Activated CD8-positive, alpha-beta T cell treated with anti-CD3 and anti-CD28 coated beads for 36 hours (primary cell): ENCODE results near the gene BCAS1. TPM values are rescaled to one million over a fixed set of nuclear protein-coding genes. Genes with fewer than 3 reads are reported as not detected.

Experiments
- ATAC-seq: fragments of 200-7000 bp; cut with Tn5 transposase; one replicate; pipeline ENCODE4 v1.10.0; 2021; ENCODE audit warnings: mild to moderate bottlenecking, moderate library complexity
- CTCF ChIA-PET: fragments of 350-600 bp; sonication (Branson Sonifier 250); formaldehyde crosslinking; loops from one replicate; lab custom pipeline; 2021; ENCODE audit warnings: antibody characterized with exemption; lab: Charles Lee
- POLR2A ChIA-PET: fragments of 350-600 bp; sonication (Branson Sonifier 250); formaldehyde crosslinking; loops from one replicate; lab custom pipeline; 2021; ENCODE audit warnings: antibody characterized with exemption; lab: Charles Lee
- DNase-seq: peaks from one replicate; pipeline ENCODE4 v3.0.0-alpha.2; 2020
- H3K27ac Mint-ChIP-seq: one replicate; pipeline ENCODE4 v1.8.0; 2021; ENCODE audit warnings: mild to moderate bottlenecking, mixed read lengths
- H3K27me3 Mint-ChIP-seq: one replicate; pipeline ENCODE4 v1.8.0; 2021; ENCODE audit warnings: mixed read lengths
- H3K36me3 Mint-ChIP-seq: one replicate; pipeline ENCODE4 v1.8.0; 2021; ENCODE audit warnings: low read depth, mixed read lengths
- H3K4me1 Mint-ChIP-seq: one replicate; pipeline ENCODE4 v1.8.0; 2021; ENCODE audit warnings: low read depth, mixed read lengths
- H3K4me3 Mint-ChIP-seq: one replicate; pipeline ENCODE4 v1.8.0; 2021; ENCODE audit warnings: mild to moderate bottlenecking, moderate library complexity, mixed read lengths
- H3K9me3 Mint-ChIP-seq: one replicate; pipeline ENCODE4 v1.8.0; 2021; ENCODE audit warnings: mixed read lengths
- intact Hi-C: fragments of 100-400 bp; cut with micrococcal nuclease; formaldehyde crosslinking; loops from one replicate; pipeline ENCODE4 v1.10.0; 2022
- total RNA-seq, 2 experiments: library from RNA; stranded (reverse); gene quantifications; one replicate each; pipeline ENCODE4 v1.2.3, GENCODE V29; 2021
- TF ChIP-seq, protein P1 (sequence below): fragments of 200-600 bp; IDR thresholded peaks from one replicate; pipeline ENCODE4 v1.8.0; 2022; ENCODE audit warnings: antibody characterized with exemption, mild to moderate bottlenecking

BCAS1 gene
- total RNA-seq, 2 experiments from 2014 or later = 0.09 TPM; not detected in 1

- ATAC-seq (no peak), DNase-seq (no peak)
- ChIA-PET CTCF (interaction anchor here (2.6 to 4.2 kb wide), 2 partner anchors 12 to 13 kb away, joined by 12 to 16 read pairs; no protein-coding TSS in a partner anchor), POLR2A (no interaction called here)
- Mint-ChIP-seq H3K9me3 (no peaks in the 10 kb centered on the region), H3K36me3 (no peaks in the 10 kb centered on the region), H3K27ac (no peak overlapping the region), H3K4me1 (peaks cover 34% of the 10 kb centered on the region), H3K27me3 (no peaks in the 10 kb centered on the region), H3K4me3 (no peak overlapping the region)
- intact Hi-C loops = no loop called here
- TF ChIP-seq, protein P1, sequence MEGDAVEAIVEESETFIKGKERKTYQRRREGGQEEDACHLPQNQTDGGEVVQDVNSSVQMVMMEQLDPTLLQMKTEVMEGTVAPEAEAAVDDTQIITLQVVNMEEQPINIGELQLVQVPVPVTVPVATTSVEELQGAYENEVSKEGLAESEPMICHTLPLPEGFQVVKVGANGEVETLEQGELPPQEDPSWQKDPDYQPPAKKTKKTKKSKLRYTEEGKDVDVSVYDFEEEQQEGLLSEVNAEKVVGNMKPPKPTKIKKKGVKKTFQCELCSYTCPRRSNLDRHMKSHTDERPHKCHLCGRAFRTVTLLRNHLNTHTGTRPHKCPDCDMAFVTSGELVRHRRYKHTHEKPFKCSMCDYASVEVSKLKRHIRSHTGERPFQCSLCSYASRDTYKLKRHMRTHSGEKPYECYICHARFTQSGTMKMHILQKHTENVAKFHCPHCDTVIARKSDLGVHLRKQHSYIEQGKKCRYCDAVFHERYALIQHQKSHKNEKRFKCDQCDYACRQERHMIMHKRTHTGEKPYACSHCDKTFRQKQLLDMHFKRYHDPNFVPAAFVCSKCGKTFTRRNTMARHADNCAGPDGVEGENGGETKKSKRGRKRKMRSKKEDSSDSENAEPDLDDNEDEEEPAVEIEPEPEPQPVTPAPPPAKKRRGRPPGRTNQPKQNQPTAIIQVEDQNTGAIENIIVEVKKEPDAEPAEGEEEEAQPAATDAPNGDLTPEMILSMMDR = no peak
These were observed 142.4 kb downstream of the BCAS1 start for GRCh38 chr20:53927990-53928389.

DNA sequence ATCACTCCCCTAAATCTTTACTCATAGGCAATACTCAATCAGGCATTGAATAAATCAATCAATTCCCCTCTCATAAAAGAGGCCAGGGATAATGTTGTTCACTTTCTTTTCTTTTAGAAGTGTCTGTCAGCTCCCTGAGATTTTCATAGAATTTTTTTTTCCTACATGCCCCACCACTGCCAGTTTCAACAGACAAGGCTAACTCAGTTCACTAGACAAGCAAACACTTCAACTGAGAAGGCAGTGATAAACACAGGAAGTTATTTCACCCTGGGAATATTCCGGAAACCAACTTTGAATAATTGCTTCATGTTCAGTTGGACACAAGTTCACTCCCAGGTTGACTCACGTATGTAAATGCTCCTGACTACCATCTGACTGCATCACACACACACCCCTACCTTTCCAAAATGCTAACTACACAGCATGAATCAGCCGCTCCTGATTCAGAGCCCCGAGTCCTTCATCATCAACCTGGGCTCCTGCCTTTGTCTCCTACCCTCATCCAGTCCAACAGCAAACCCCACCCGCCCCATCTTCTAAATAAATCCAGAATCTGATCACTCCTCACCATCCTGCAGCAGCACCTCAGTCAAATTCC lies 143.9 kb downstream of the BCAS1 start:
- peak overlapping the region; percentile 43 for H3K27ac Mint-ChIP-seq
- peak; percentile 49 for DNase-seq
- peaks cover 35% of the 10 kb centered on the region for H3K4me1 Mint-ChIP-seq

GRCh38 chr20:53925651-53926401 lies 144.6 kb downstream of the BCAS1 start:
- intact Hi-C loops = no loop called here
- H3K36me3 Mint-ChIP-seq = no peaks in the 10 kb centered on the region
- no peaks in the 10 kb centered on the region for H3K27me3 Mint-ChIP-seq
- no peak for DNase-seq
- TF ChIP-seq, protein P1 = no peak
- H3K9me3 Mint-ChIP-seq = no peaks in the 10 kb centered on the region
- ATAC-seq = no peak
- H3K4me1 Mint-ChIP-seq = peaks cover 29% of the 10 kb centered on the region
- H3K27ac Mint-ChIP-seq = no peak overlapping the region
- ChIA-PET POLR2A (interaction anchor here (0.6 kb wide), 1 partner anchor 94 kb away, joined by 3 read pairs; no protein-coding TSS in a partner anchor), CTCF (interaction anchor here (1.0 to 2.1 kb wide), 5 partner anchors 9 to 346 kb away, joined by 3 to 9 read pairs (median 4); no protein-coding TSS in a partner anchor)
- H3K4me3 Mint-ChIP-seq = no peak overlapping the region

More for the DNA sequence above, 143.9 kb downstream of the BCAS1 start:
- CTCF ChIA-PET = interaction anchor here (1.0 to 2.0 kb wide), 5 partner anchors 8 to 347 kb away, joined by 3 to 5 read pairs (median 3); no protein-coding TSS in a partner anchor
- no peaks in the 10 kb centered on the region for H3K36me3 Mint-ChIP-seq
- H3K9me3 Mint-ChIP-seq = no peaks in the 10 kb centered on the region
- no peak overlapping the region for H3K4me3 Mint-ChIP-seq
- TF ChIP-seq, protein P1 = no peak
- peak; percentile 89 for ATAC-seq
- POLR2A ChIA-PET = interaction anchor here (0.6 kb wide), 1 partner anchor 94 kb away, joined by 3 read pairs; no protein-coding TSS in a partner anchor
- intact Hi-C loops = no loop called here
- H3K27me3 Mint-ChIP-seq = no peaks in the 10 kb centered on the region

DNA sequence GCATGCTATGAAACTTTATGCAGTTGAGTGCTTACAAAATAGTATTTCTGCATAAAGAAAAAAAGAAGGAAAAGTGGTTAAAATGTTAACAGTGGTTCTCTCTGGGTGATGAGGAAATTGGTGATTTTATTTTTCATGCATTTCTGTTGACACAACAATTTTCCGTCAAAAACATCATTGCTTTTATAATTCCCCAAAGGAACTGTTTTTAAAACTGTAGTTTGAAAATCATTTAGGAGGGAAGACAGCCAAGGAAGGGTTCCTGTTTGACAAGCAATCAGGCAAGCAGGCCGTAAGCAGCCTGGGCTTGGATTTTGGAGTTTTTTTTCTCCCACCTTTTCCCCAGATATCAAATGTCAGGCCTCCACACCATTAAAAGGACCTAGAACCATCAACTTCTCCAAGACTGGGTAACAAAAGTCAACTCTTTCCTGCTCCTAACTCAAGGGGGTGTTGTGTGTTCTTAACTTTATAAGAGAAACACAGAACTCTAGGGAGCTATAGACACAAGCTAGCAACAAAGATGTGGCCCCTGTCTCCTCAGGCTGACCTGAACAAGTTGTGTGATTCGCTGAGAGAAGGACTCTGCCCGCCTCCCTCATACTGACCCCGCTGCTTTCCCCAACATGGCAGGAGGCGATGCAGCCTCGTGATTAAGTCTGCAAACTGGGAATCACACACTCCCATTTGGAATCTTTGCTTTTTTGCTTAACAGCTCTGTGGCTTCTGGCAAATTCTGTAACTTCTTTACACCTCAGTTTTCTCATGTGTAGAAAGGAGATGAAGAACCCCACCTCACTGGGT lies 146.6 kb downstream of the BCAS1 start:
- no peaks in the 10 kb centered on the region for H3K36me3 Mint-ChIP-seq
- no peaks in the 10 kb centered on the region for H3K27me3 Mint-ChIP-seq
- H3K4me1 Mint-ChIP-seq = peaks cover 15% of the 10 kb centered on the region
- no peak overlapping the region for H3K4me3 Mint-ChIP-seq
- CTCF ChIA-PET = interaction anchor here (2.1 kb wide), 1 partner anchor 7 kb away, joined by 9 read pairs; no protein-coding TSS in a partner anchor
- H3K9me3 Mint-ChIP-seq = no peaks in the 10 kb centered on the region
- intact Hi-C loops = no loop called here
- TF ChIP-seq, protein P1 = no peak
- DNase-seq = no peak
- H3K27ac Mint-ChIP-seq = no peak overlapping the region
- POLR2A ChIA-PET = no interaction called here
- no peak for ATAC-seq
